EH (cell line): ENCODE measurements around the gene GLI3.

Source experiments
- DNase-seq: peaks from one replicate; pipeline ENCODE4 v3.0.0-alpha.2; 2015; ENCODE audit warnings: low read depth

GLI3 gene

DNA sequence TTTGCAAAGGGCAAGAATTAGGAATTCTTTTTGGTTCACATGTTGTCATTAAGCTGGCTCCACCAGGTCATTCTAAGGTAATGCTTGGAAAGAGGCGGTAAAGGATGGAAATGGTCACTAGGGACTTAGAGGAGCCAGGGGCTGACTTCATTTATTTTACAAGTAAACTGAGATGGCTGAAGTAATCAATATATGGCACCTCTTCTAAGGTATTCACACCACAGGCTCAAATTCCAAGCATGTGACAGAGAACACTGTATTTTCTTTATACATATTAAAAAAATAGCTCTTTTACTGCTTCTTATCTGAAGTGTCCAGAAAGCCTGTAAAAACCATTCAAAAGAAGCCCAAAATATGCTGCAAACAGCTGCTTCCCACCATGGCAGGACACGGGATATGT, 239.0 kb downstream of the GLI3 start:
- no peak for DNase-seq

DNA sequence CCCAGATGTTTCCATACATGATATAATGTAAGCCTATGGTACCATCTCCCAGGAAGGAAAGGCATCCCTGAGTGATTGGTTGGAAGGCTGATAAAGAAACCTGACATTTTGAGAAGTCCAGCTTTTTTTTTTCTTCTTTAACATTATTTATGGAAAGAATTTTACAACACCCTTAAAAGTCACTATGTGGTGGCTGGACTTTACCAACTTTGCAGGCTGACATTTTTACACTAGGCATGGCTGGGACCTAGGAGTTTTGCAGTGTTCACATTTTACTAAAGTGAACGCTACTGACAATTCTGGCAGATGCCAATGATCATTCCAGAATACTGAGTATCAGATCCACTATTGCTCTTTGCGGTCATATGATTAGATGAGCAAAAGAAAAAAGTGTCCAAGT, 239.9 kb downstream of the GLI3 start:
- DNase-seq, result no peak

DNA sequence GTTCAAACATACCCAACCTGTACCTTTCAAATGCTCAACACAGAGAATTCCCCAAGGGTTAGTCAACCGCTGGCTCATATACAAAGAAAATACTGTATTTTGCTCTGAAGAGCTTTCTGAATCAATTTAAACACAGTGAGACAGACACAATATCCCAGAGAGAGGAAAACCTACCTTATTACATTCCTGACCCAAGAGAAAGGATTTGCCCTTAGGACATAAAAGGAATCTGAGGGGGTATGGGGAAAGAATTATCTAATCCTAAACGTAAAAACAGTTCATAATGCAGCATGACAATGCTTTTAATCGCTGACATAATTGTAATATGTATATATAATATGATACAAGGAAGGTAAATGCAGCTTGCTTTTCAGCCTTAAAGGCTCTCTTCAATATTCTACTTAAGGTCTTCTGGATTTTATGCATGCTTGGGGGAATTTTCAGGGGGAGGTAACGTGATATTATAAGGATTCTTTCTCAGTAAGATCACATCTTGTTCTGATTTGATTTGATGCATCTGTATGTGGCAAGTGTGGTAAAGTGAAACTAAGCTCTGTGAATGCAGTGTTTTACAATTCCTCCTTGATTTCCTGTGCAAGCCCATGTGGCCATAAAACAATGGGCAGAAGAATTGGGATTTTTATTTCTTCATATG, 240.5 kb downstream of the GLI3 start:
- peak; percentile 82 for DNase-seq

DNA sequence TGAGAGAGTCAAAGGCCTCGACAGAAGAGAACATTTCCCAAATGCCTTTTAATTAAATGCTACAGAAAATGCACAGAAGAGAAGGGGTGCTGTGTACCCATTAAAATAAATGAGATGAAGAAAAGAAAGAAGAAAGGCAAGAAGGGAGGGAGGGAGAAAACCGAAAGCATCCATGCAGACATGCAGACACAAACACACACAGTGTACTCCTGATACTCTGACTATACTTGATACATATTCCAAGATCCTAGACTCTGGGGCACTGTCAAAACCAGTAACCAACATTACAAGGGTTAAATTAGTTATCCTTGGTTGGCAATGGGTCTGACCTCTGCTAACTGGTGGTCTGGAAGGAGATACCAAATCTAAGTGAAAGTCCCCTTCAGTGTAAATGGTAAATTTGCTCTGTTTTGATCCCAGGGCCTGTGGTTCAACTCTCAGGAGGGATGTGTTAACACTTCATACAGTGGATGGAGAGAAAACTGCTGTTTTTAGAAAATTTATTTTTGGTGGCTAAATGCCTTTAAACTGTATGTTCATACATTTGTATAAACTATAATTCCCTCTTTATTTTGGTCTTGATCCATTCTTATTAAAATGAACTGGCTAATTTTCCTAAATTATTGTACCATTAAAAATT, 241.3 kb downstream of the GLI3 start:
- no peak for DNase-seq

DNA sequence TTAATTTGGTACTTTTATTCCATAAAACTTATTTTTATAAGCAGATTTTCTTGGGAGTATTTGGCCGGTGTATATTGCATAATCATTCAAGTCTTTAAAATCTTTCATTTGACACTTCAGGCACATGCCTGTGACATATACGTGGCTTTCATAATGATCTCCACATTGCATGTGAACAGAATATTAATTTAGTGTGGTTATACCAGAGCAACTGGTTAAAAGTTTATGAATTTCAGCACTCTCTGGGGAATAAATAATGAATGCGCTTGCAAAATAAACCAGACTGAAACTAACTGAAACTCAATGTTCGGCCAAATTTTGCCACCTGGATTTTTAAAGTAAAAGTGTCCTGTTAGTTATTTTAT, 242.3 kb downstream of the GLI3 start:
- DNase-seq, result peak; percentile 41

DNA sequence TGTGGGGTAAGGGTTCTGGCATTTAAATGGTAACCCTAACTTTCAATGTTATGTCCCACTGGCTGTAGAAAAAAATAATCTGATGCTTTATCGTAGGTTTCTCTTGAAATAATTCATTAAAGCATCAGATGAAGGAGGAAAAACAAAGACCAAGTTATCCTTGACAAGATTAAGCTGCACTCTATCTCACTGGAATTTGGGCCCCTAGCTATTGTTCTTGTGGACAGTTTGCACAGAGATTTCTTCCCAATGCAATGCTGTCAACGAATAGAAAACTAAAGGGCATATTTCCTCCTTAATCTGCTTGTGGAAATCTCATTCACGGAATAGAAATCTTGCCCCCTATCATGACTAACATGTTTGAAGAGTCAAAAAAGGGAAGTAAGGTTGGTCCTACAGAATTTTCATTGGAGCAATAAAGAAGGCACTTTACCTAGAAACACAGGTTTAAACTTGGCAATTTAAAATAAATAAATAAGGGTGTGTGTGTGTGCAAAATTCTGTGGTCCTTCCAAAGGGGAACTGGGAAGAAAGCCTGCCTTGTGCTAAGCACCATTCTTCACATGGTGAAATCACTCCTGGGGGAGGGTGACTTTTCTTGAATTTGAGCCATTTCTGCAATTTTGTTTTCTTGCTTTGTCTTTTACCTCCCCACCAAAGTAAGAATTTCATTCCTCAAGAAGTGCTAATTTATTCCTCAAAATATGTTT, 242.8 kb downstream of the GLI3 start:
- DNase-seq, result no peak

DNA sequence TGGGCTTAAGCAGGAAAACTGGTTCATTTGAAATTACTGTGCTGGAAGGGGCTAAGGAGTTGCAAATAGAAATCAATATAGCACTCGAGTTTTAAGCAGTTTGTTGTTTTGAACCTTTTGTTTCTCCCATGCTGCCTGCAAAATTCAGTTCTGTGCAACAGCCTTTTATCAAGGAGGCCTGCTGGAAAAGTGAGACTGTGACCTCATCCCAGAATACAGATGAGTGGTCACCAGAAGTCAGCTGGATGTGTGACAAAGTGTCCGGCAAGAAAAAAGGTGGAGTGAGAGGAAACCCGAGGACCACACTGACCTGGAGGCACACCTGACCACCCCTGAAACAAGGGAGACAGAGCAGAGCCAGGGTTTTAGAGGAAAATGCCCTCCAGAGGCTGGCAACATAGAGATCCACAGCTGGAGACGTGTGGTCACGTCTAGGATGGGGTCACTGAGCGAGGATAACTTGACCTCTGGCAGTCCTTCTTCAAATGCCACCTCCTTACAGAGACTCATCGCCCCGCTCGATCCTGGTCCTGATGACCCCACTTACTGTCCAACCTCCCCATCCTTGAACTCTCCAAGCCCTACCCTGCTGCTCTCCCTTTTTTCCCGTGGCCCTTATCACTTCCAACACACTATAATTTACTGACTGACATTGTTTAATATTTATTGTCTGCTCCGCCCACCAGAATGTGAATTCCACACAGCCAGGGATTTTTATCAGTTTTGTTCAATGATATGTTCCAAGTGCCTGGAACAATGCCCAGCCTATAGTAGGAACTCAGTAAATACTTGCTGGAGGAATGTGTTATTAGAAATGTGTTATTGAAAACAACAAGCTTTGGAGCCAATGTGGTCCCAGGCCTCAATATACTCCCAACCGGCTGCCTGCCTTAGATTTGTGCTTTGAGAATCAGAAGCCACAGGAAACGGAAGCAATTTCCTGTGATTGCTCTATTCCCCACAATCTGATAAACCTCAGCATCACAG, 243.8 kb downstream of the GLI3 start:
- peak; percentile 78 for DNase-seq

DNA sequence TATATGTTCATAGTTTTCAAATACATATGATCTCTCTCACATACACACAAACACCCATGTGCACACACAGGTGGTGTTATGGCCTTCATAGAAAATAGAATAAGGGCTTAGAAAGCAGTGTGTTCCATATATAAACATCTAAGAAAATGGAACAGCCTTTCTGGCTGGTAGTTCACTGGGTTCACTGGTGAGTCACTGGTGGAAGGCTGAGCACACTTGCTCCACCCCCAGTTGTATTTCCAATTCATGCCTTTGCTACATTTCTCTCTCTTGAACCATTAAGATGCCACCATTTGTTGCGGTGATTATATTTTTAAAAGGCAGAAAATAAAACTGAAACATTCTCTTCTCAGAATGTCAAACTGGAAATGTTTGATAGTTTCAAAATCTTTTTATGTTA, 252.1 kb downstream of the GLI3 start:
- DNase-seq, result peak; percentile 68

DNA sequence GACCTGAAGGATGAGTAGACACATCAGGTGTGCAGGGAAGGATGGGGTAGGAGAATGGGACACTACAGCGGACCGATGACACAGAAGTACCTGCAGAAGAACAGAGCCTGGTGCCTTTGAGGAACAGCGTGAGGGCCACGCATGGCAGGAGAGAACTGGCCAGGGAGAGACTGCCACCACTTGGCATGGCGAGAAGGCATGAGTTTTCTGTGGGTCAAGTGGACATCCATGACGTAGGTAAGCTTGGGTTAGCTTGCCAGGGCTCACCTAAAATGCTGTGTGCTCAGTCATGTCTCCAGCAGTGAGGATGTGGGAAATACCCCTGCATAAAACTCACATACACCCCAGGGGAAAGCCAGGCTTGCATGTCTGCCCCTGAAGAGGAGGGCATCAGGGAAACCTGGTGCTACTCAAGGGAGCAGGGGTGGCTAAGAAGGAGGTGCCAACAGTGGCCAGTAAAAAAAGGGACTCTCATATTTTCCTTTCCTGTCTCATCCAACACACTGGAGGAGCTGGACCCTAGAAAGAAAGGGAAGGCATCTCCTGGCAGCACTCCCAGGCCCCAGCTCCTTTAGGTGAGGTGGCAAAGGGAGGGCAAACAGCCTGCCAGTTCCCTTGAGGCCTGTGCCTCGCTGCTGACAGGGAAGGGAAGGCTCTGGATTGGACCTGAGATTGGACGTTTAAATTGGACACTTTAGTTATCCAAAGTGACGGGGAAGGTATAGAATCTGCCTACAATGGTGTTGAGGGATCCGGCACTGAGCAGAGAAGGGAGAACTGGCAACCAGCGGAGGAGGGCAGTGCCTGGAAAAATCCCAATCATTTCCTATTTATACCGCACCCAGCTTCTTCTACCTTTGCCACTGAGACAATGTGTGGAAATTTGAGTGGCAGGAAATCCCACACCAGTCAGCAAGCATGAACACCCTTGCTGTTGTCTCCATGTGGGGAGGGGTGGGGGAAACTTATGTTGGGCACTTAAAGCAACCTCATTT, 255.7 kb downstream of the GLI3 start:
- DNase-seq, result no peak

DNA sequence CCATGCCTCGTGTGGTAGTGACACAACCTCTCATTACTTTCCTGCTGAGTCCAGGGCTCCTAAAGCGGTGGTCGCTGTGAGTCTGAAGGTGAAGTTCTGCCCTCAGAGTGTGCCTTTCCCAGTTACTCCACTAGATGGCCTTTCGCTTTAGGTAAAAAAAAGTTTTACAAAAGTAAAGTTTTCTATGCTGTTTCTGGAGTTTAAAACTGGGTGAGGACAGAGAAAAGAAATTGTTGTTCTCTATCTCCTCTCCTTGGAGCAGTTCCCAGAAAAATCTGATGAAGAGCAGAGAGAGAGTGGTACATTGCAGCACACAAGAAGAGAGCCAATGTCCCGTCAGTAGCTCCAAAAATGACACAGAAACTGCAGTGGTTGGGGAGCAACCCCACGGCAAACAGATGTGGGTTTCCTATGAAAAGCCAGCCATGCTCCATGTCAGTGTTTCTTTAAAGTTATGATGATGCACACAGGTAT, 257.1 kb downstream of the GLI3 start:
- peak; percentile 53 for DNase-seq

DNA sequence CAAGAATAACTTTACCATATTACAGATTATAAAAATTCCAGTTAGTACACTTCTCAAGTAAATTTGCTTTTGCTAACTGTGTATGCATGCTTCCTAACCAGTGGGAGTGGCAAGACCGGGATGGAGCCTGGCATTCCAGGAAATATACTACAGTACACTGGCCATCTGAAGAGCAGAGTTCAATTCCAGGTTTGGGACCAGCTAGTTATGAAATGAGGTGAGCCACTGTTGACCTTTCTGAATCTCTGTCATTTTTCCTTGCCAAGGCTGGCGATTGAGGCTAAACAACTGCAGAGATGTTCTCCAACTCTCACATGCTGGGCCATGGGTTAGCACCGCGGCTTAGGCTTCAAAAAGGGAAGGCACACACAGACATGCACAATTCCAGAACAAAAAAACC, 258.2 kb downstream of the GLI3 start:
- DNase-seq, result no peak

DNA sequence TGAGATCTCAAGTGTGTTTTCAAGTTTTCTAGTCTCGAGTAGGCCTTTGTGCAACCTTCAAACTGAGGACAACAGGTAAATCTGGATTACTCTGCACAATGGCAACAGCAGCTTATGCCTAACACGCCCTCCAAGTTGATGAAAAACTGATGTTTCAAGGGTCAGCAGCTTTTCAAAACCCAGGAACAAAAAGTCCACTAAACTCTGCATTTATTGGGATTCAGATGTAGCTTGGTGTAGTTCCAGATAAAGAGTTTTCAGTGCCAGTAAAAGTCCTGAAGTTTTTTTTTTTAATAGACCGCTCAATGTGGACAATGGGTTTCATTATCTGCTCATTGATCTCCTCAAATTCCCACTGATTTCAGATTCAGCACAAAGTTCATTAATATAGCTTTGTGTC, 259.3 kb downstream of the GLI3 start:
- DNase-seq, result no peak

DNA sequence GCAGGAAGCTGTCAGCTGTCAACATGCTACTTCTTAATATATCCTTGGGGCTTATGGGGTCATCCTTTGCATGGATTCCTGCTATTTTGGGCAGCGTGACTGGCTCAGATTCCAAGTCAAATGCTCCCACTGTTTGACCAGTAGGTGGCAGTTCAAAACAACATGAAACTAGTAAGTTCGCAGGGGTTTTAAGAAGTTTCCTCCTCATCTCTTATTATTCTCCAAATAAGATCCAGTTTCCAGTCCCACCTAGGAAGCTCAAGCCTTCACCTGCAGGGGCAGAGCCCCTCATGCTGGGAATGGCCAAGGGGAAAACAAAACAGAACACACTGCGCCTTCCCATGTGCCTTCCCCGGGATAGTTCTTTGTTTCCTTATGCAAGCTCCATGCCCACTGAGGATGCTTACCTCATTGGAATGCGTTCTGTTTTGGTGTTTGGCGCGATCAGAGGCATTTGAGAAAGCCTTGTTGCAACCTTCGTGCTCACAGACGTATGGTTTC, 259.8 kb downstream of the GLI3 start:
- DNase-seq, result peak; percentile 79

DNA sequence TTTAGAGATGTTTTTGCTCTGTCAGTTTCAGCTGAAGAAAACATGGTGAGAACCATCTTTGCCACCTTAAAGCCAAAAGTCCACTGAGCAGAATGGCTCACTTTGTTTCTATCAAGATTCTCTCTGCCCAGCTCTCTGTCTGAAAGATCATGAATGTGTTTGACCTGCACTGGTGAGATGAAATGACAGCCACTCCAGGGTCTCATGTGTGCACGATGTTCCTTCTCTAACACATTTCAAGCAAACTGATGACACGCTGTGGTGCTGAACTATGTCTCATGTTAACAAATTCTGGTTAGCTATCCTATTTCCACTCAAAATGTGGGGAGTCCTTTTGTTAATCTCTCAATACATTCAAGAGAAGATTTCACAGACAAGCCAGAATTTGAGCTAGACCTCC, 260.6 kb downstream of the GLI3 start:
- DNase-seq, result no peak

DNA sequence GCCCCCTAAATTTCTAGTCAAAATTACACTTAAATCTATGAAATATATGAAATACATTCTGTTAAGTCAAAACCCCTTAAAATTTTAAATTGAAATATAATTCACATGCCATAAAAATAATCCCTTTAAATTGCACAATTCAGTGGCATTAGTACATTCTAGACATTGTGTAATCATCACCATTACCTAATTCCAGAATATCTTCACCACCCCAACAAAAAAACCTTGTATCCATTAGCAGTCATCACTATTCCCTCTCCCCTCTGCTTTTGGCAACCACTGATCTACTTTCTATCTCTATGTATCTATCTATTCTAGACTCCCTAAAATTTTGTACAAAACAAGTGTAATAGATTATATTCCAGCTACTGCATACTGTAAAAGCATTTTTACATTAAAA, 261.2 kb downstream of the GLI3 start:
- DNase-seq, result no peak

DNA sequence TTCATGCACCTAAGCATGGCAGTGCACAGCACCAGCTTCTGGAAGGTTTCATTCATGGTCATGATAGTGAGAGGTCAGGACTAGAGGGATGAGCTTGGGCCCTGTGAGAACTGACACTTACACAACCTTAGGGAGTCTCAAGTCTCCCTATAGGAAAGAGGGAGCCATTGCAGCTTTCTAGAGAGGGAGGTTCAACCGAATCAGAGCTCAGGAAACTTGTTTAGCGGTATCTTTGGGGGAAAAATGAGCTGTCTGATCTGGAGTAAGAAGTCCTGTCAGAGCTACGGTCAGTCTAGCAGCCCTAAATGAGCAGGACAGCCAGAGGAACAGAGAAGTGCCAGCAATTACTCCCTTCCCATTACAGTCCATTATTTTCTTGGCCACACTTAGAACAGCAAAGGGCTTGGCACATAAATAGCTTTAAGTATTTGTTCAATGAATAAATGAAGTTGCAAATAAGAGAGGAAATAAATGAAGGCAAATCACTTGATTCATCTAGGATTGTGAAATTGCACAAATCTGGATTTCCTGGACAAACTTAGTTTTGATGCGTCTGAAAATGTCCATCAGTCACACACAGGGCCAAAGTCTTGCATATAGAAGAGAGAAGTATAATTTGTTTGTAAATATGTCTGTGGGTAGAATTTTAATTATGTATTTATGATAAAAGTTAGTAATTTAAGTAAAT, 262.0 kb downstream of the GLI3 start:
- DNase-seq, result no peak

DNA sequence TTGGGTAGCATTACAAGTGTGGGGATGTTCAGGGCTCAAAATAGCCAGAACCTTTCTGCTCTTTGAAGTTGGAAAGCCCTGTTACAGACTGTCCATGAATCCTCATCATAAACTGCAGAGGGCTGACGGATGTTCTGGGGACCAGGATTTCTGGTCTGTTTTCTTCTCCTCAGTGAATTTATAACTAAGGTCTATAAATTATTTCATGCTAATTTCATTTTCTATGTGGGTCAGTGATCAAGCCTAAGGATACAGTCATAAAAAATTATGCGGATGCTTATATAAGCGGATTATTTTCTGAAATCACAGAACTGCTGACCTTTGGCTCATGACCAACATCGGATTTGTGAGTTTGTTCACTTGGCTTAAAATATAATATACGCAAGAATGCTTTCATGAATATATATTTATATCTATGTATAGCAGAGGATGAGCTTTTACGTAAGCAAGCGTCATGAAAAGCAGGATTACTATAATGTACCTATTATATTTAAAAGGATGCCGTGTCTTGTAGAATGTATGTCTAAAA, 263.7 kb downstream of the GLI3 start:
- no peak for DNase-seq

DNA sequence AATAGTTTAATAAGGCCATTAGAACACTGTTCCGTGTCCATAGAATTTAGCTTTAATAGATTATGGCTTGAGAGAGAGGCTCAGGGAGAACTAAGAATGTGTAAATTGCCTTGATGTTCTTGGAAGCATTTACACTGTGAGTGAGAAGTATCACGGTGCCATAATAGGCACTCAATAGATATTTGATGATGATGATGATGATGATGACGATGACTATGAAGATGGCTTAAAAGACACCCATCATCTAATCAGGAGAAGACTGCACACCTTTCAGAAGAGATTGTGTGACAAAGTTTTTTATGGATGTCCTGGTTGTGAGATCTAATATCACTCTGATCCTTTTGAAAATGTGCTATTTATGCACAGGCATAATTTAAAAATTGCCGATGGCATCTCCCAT, 264.2 kb downstream of the GLI3 start:
- no peak for DNase-seq

DNA sequence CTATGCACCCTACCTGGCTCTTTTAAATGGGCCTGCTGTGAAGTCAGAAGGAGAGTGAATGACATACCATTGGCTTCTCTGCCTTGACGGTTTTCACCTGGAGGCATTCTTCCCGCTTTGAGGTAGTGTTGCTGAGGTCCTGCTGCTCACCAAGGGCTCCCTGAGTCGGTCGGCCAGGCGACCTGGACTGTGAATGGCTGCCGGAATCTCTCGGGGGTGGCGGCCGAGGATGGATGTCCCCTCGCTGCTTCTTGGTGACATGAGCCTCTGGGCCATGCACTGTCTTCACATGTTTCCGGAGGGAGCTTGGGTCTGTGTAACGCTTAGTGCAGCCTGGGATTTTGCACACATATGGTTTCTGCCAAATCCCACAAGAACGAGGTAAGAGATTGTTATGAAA, 264.7 kb downstream of the GLI3 start:
- DNase-seq, result no peak

DNA sequence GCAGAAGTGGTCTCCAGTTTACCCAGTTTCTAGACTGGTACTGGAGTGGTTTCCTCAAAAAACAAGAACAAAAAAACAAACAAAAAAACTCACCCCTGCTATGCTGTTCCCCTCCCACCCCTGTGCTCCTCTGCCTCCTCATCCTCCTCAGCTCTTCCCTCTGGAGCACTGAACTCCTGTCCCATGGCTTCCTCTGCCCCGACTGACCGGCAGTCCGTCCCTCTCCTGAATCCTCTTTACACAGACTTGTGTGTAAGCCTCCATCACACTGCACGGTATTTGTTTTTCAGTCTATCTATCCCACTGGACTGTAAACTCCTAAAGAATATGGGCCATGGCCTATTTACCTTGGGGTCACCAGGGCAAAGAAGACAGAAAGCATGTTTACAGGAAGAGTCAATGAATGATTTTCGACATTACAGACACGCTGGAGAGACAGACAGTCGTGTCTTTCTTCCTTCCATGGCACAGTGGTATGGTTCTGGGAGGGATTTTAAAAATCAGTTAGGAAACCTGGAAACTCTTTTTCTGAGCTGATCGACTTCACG, 265.3 kb downstream of the GLI3 start:
- DNase-seq, result no peak
